Lung (tissue), 12 donors: ENCODE results near the gene PEX5L. TPM values are rescaled to one million over a fixed set of nuclear protein-coding genes. Genes with fewer than 3 reads are reported as not detected.

ENCODE experiments used
- ATAC-seq: fragments of 200-7000 bp; cut with Tn5 transposase; one replicate; pipeline ENCODE4 v1.9.1; 2020; ENCODE audit warnings: moderate number of reproducible peaks; ENCODE audit not compliant: insufficient read depth, low FRiP score
- DNase-seq, 3 donors: peaks; one replicate each; pipeline ENCODE4 v3.0.0-alpha.2; 2013 to 2017
- H3K27ac ChIP-seq, 2 donors: one replicate each; pipeline ENCODE4 v1.5.1; 2013; ENCODE audit warnings: mild to moderate bottlenecking in 2 of 2, moderate library complexity in 2 of 2, control low read depth in 1 of 2, inconsistent platforms in 1 of 2, low read depth in 1 of 2, low read length in 1 of 2
- H3K27me3 ChIP-seq, 3 donors: one replicate each; pipeline ENCODE4 v1.5.1; 2013; ENCODE audit warnings: low read length in 2 of 3; ENCODE audit not compliant: control insufficient read depth in 3 of 3, insufficient read depth in 3 of 3
- H3K36me3 ChIP-seq, 4 donors: one replicate each; pipeline ENCODE4 v1.5.1; 2013; ENCODE audit warnings: low read length in 4 of 4, mild to moderate bottlenecking in 1 of 4, moderate library complexity in 1 of 4; ENCODE audit not compliant: control insufficient read depth in 4 of 4, insufficient read depth in 4 of 4
- H3K4me1 ChIP-seq, 5 donors: one replicate each; pipeline ENCODE4 v1.5.1; 2013; ENCODE audit warnings: low read length in 5 of 5, mild to moderate bottlenecking in 2 of 5, moderate library complexity in 1 of 5; ENCODE audit not compliant: control insufficient read depth in 5 of 5, insufficient read depth in 5 of 5
- H3K4me3 ChIP-seq: one replicate; pipeline ENCODE4 v1.5.1; 2013; ENCODE audit warnings: mild to moderate bottlenecking, control low read depth, moderate library complexity
- H3K9ac ChIP-seq, 2 donors: one replicate each; pipeline ENCODE4 v1.5.1; 2013; ENCODE audit warnings: low read length in 2 of 2, control low read depth in 1 of 2; ENCODE audit not compliant: insufficient read depth in 1 of 2
- H3K9me3 ChIP-seq, 4 donors: one replicate each; pipeline ENCODE4 v1.5.1; 2013; ENCODE audit warnings: low read length in 3 of 4, mild to moderate bottlenecking in 1 of 4, moderate library complexity in 1 of 4; ENCODE audit not compliant: control insufficient read depth in 4 of 4, insufficient read depth in 3 of 4
- WGBS, 2 donors: extraction: QIAGEN DNeasy Blood & Tissue Kit; methylation state at CpG; one replicate each; pipeline ENCODE4 v1.1.7; 2013; 5-methylcytosine and 5-hydroxymethylcytosine counted together
- polyA plus RNA-seq, 2 donors: library from polyadenylated mRNA; stranded (reverse); fragments of 200-250 nt; gene quantifications; one replicate each; pipeline ENCODE4 v1.2.1, GENCODE V29; 2013
- total RNA-seq, 2 donors: library from RNA; depleted of rRNA in 1 of 2; stranded (reverse); fragments of >200 nt in 1 of 2; gene quantifications; one replicate each; pipeline ENCODE4 v1.2.1, GENCODE V29; 2014 to 2021
- TF ChIP-seq, protein P1 (sequence below): IDR thresholded peaks from 2 replicates; pipeline ENCODE4 v1.5.1; 2012; ENCODE audit warnings: mild to moderate bottlenecking; ENCODE audit errors: control extremely low read depth, extremely low read depth
- donor health status: control.
- donor health status: control.
- donor health status: Bipolar disorder and iron deficiency.
- donor health status: healthy.
- donor health status: DM: yes; HTN: yes; CAD: no.

The PEX5L gene
- total and polyA plus RNA-seq, 4 donors: 0.02 to 0.80 (median 0.09) TPM

DNA sequence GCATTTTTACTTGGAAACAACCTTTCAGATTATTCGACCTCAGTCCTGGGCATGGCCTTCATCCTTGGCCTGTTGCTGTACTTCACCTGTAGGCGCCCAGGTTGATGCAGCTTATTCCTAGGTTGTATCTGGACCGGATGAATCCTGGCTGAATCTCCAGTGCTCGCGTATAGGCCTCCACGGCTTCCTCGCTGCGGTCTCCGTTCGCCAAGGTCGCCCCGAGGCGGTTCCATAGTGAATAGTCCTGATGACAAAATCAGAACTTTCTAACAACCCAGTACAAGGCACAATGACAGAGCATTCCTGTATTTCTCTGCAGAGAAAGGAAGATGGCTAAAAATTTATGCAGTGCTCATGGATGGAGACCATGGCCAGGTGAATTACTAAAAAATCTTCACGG is 229.1 kb downstream of the PEX5L start:
- WGBS, 2 donors: 93 to 95% methylated on average over 14 of the region's 14 CpGs
- TF ChIP-seq, protein P1, sequence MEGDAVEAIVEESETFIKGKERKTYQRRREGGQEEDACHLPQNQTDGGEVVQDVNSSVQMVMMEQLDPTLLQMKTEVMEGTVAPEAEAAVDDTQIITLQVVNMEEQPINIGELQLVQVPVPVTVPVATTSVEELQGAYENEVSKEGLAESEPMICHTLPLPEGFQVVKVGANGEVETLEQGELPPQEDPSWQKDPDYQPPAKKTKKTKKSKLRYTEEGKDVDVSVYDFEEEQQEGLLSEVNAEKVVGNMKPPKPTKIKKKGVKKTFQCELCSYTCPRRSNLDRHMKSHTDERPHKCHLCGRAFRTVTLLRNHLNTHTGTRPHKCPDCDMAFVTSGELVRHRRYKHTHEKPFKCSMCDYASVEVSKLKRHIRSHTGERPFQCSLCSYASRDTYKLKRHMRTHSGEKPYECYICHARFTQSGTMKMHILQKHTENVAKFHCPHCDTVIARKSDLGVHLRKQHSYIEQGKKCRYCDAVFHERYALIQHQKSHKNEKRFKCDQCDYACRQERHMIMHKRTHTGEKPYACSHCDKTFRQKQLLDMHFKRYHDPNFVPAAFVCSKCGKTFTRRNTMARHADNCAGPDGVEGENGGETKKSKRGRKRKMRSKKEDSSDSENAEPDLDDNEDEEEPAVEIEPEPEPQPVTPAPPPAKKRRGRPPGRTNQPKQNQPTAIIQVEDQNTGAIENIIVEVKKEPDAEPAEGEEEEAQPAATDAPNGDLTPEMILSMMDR: no peak
- no peak overlapping the region for H3K9ac ChIP-seq
- H3K4me3 ChIP-seq: no peak overlapping the region
- no peak overlapping the region for H3K27ac ChIP-seq
- DNase-seq (no peak), ATAC-seq (no peak)
- no peaks in the 10 kb centered on the region for H3K9me3 ChIP-seq
- no peaks in the 10 kb centered on the region for H3K27me3 ChIP-seq
- H3K4me1 ChIP-seq: no peaks in the 10 kb centered on the region
- H3K36me3 ChIP-seq: no peaks in the 10 kb centered on the region

DNA sequence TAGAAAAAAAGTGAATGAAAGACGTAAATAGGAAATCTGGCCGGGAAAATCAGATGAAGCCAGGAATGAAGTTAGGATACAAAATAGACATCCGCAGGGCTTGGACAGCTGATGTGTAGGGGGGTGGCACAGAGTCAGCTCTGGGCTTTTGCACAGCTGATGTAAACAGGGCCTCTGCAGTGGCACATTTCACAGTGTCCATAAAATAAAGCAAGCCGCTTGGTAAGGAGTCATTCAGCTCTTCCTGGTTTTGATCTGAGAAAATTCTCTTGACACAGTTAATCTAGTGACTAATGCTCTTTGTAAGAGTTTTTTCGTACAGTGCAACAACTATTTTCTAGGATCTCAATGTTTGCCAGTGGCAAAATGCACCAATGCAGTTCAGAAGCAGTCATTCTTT is 230.6 kb downstream of the PEX5L start:
- Histone ChIP-seq H3K27ac (no peak overlapping the region), H3K9me3 (no peaks in the 10 kb centered on the region), H3K9ac (no peak overlapping the region), H3K4me3 (no peak overlapping the region), H3K4me1 (no peaks in the 10 kb centered on the region), H3K36me3 (no peaks in the 10 kb centered on the region), H3K27me3 (no peaks in the 10 kb centered on the region)
- TF ChIP-seq, protein P1: no peak
- DNase-seq (no peak), ATAC-seq (no peak)
- WGBS, 2 donors: 78 to 91% methylated on average over 5 of the region's 5 CpGs

DNA sequence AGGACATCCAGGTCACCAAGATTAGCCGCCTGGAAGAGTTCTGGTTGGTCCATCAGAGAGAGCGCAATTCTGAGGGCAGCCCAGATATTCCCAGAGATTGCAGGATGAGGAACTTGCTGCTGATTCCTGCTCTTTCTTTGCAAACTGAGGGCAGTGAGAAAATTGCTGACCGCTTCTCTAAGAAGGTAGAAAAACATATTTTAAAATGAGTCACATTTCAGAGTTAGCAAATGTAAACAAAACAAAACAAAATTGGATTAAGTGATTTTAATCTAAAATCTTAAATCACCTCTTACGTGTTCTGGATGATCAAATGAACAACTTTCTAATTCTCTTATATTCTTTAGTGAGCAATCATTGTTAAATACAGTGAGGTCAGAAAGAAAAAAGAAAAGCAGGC is 234.9 kb downstream of the PEX5L start:
- Histone ChIP-seq H3K9me3 (no peaks in the 10 kb centered on the region), H3K9ac (no peak overlapping the region), H3K27me3 (no peaks in the 10 kb centered on the region), H3K4me1 (no peaks in the 10 kb centered on the region), H3K4me3 (no peak overlapping the region), H3K36me3 (no peaks in the 10 kb centered on the region), H3K27ac (no peak overlapping the region)
- TF ChIP-seq, protein P1: no peak
- DNase-seq (no peak), ATAC-seq (no peak)
- 90% methylated on average over 4 of the region's 4 CpGs for WGBS, 2 donors

DNA sequence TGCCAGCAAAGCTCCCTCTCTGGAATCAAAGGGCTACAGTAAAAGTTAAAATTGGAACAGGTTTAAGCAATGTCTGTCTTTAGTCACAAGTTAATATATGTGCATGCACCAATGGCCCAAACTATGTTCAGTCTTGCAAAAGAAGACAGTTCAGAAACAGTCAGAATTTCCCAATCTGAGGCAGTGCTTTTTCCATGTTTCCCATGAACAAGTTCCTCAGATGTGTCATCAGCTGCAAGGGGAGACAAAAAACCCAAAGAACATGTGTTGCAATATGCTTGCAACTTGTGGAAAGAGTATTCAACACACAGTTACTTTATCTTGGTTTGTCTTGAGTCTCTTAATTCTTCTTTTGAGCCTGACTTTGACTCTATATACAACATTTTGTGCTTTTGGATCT is 235.5 kb downstream of the PEX5L start:
- H3K9ac ChIP-seq: no peak overlapping the region
- H3K4me1 ChIP-seq: no peaks in the 10 kb centered on the region
- TF ChIP-seq, protein P1: no peak
- H3K27ac ChIP-seq: no peak overlapping the region
- no peaks in the 10 kb centered on the region for H3K27me3 ChIP-seq
- ATAC-seq: peak; percentile 53
- no peaks in the 10 kb centered on the region for H3K36me3 ChIP-seq
- no peak overlapping the region for H3K4me3 ChIP-seq
- no peak for DNase-seq
- H3K9me3 ChIP-seq: no peaks in the 10 kb centered on the region
